K562 (cell line): Measurements from ENCODE around the gene SORBS2. TPM values are rescaled to one million over a fixed set of nuclear protein-coding genes. Genes with fewer than 3 reads are reported as not detected.

Experiments
- CCAR2 ChIP-seq: fragments of 200-400 bp; formaldehyde crosslinking; IDR thresholded peaks from 2 replicates; pipeline ENCODE4 v1.6.1; 2017; ENCODE audit warnings: mild to moderate bottlenecking, low read depth, low read length
- DACH1 ChIP-seq: fragments of 450-650 bp; IDR thresholded peaks from 2 replicates; pipeline ENCODE4 v1.6.1; 2018; ENCODE audit not compliant: partially characterized antibody
- FOXK2 ChIP-seq, 2 experiments: fragments of 450-650 bp; IDR thresholded peaks in 1 of 2; conservative IDR thresholded peaks in 1 of 2; 2 replicates each; pipeline ENCODE4 v1.6.1; 2016; ENCODE audit warnings: low read depth in 2 of 2, mild to moderate bottlenecking in 1 of 2
- GABPB1 ChIP-seq: sonication (generic); formaldehyde crosslinking; IDR thresholded peaks from 2 replicates; pipeline ENCODE4 v1.8.0; 2022; ENCODE audit warnings: mild to moderate bottlenecking, missing genetic modification reagents
- HDAC8 ChIP-seq: fragments of 450-650 bp; IDR thresholded peaks from 2 replicates; pipeline ENCODE4 v1.6.1; 2016; ENCODE audit warnings: mild to moderate bottlenecking, missing genetic modification characterization, moderate library complexity, missing compliant biosample characterization
- IRF2 ChIP-seq: sonication (generic); formaldehyde crosslinking; IDR thresholded peaks from 2 replicates; pipeline ENCODE4 v1.8.1; 2022; ENCODE audit warnings: mild to moderate bottlenecking, missing genetic modification reagents
- NFE2 ChIP-seq: IDR thresholded peaks from 2 replicates; pipeline ENCODE4 v1.6.1; 2014; ENCODE audit warnings: antibody characterized with exemption, low read depth
- NFIC ChIP-seq: fragments of 450-650 bp; IDR thresholded peaks from 2 replicates; pipeline ENCODE4 v1.6.1; 2017; ENCODE audit warnings: mild to moderate bottlenecking, inconsistent platforms
- NR2C1 ChIP-seq, 2 experiments: fragments of 450-650 bp; IDR thresholded peaks; 2 replicates each; pipeline ENCODE4 v1.6.1; 2017; ENCODE audit warnings: mild to moderate bottlenecking in 2 of 2, antibody characterized with exemption in 1 of 2, inconsistent platforms in 1 of 2, missing compliant biosample characterization in 1 of 2, missing genetic modification characterization in 1 of 2
- NR2F6 ChIP-seq: fragments of 450-650 bp; formaldehyde crosslinking; IDR thresholded peaks from 2 replicates; pipeline ENCODE4 v1.4.0; 2020; ENCODE audit warnings: mild to moderate bottlenecking
- POLR2B ChIP-seq: fragments of 450-650 bp; IDR thresholded peaks from 2 replicates; pipeline ENCODE4 v1.6.1; 2018; ENCODE audit warnings: low read depth; ENCODE audit not compliant: partially characterized antibody
- STAT5B ChIP-seq: fragments of 250-450 bp; sonication (Bioruptor Pico); IDR thresholded peaks from 2 replicates; pipeline ENCODE4 v1.8.0; 2021; ENCODE audit warnings: mild to moderate bottlenecking, inconsistent platforms
- SUPT5H ChIP-seq: fragments of 450-650 bp; IDR thresholded peaks from 2 replicates; pipeline ENCODE4 v1.6.1; 2016
- TCF7L2 ChIP-seq: fragments of 150-350 bp; IDR thresholded peaks from 2 replicates; pipeline ENCODE4 v1.6.1; 2016; ENCODE audit warnings: low read depth, mild to moderate bottlenecking, low read length, moderate library complexity
- TSC22D4 ChIP-seq: fragments of 450-650 bp; IDR thresholded peaks from 2 replicates; pipeline ENCODE4 v1.6.1; 2016; ENCODE audit warnings: missing genetic modification characterization, missing biosample characterization, control low read depth
- ZNF76 ChIP-seq: fragments of 250-450 bp; sonication (Bioruptor Pico); IDR thresholded peaks from 2 replicates; pipeline ENCODE4 v1.4.0; 2020; ENCODE audit warnings: mild to moderate bottlenecking, moderate library complexity, borderline replicate concordance
- polyA plus RNA-seq, 8 experiments: library from polyadenylated mRNA; depleted of rRNA in 4 of 8; stranded (reverse) in 5 of 8; unstranded in 3 of 8; fragments of >200 nt; fragmentation: Nextera tagmentation in 2 of 8; fragmentation: Illumina TruSeq in 1 of 8; extraction: Ambion mirVana in 2 of 8; extraction: Trizol in 1 of 8; gene quantifications; 2 replicates each; pipeline versions ENCODE4 v1.2.1 to v1.2.3, GENCODE V29; 2011 to 2014; ENCODE audit warnings: inconsistent platforms in 1 of 8, missing spikeins in 1 of 8
- total RNA-seq, 7 experiments: library from RNA; depleted of rRNA in 6 of 7; stranded (reverse); fragments of >200 nt in 6 of 7; fragmentation: Illumina TruSeq in 2 of 7; extraction: Trizol in 2 of 7; gene quantifications; 2 replicates each; pipeline versions ENCODE4 v1.2.1 to v1.2.3, GENCODE V29; 2011 to 2021; ENCODE audit warnings: low replicate concordance in 1 of 7
- TF ChIP-seq, protein P1 (sequence below): fragments of 450-650 bp; IDR thresholded peaks from 2 replicates; pipeline ENCODE4 v1.6.1; 2016; ENCODE audit warnings: missing biosample characterization, missing genetic modification characterization
- TF ChIP-seq, protein P2 (sequence below), 2 experiments: IDR thresholded peaks in 1 of 2; conservative IDR thresholded peaks in 1 of 2; 2 replicates each; pipeline ENCODE4 v1.6.1; 2016; ENCODE audit warnings: low read depth in 2 of 2, mild to moderate bottlenecking in 1 of 2, missing compliant biosample characterization in 1 of 2, missing genetic modification characterization in 1 of 2, moderate library complexity in 1 of 2
- TF ChIP-seq, protein P3 (sequence below): fragments of 450-650 bp; IDR thresholded peaks from 2 replicates; pipeline ENCODE4 v1.6.1; 2016
- TF ChIP-seq, protein P4 (sequence below): sonication (generic); IDR thresholded peaks from 2 replicates; pipeline ENCODE4 v1.6.1; 2016
- TF ChIP-seq, protein P5 (sequence below): sonication (generic); formaldehyde crosslinking; IDR thresholded peaks from 2 replicates; pipeline ENCODE4 v1.5.0; 2020; ENCODE audit warnings: missing genetic modification reagents

The SORBS2 gene
- total and polyA plus RNA-seq, 9 of the 15 experiments (the other 6 are each of a cell fraction or from before 2014, with no cell fraction given) = 0.29 TPM; not detected in 8

DNA sequence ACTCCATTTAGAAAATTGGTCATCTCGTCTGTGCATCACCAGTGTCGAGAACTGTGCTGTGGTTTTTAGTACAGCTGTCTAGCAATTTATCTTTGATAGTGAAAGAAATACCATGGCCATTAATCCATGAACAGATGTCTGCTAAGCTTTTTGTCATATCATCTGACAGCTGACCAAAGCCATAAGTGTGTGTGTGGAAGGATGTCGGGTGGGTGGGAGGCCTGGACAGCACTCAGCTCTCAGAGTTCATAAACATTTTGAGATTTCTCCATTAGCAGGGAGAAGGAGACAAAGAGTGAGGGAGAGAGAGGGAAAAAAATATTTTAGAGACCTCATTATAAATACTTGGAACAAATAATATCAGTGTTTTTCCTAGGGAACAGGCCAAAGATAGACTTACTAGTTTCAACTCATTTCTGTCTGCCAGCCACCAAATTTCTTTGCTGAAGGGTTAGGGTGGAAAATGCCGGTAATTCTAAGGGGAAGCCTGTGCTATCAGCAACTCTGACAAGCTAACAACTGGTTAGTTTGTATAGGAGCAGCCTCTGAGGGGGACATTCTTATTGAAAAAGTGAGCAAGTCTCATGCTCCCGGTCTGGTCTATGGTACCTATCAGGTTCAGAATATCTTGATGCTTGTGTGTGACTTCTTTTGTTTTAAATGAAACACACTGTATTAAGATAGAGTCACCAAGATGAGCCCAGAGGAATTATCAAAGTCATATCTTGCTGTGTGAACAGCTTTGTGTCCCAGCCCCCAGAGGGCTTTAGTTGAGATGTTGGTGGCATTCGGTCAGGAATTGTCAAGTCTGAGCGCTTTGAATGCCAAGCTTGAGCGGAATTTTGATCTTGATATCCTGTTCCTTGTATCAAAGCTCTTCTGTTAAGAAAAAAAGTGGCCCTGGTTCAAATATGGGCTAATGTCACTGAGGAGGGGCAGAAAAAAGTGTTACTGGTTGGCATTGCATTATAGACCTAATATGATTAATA lies 234.7 kb downstream of the SORBS2 start (continued):
- TF ChIP-seq, protein P1, sequence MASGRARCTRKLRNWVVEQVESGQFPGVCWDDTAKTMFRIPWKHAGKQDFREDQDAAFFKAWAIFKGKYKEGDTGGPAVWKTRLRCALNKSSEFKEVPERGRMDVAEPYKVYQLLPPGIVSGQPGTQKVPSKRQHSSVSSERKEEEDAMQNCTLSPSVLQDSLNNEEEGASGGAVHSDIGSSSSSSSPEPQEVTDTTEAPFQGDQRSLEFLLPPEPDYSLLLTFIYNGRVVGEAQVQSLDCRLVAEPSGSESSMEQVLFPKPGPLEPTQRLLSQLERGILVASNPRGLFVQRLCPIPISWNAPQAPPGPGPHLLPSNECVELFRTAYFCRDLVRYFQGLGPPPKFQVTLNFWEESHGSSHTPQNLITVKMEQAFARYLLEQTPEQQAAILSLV (tag) = no peak
- TF ChIP-seq, protein P2, sequence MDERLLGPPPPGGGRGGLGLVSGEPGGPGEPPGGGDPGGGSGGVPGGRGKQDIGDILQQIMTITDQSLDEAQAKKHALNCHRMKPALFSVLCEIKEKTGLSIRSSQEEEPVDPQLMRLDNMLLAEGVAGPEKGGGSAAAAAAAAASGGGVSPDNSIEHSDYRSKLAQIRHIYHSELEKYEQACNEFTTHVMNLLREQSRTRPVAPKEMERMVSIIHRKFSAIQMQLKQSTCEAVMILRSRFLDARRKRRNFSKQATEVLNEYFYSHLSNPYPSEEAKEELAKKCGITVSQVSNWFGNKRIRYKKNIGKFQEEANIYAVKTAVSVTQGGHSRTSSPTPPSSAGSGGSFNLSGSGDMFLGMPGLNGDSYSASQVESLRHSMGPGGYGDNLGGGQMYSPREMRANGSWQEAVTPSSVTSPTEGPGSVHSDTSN (CRISPR knock-in tag; IDR thresholded peaks at IDR 0.05; ENCODE audit: low read depth) = no peak
- TF ChIP-seq, protein P2 (tag; conservative IDR thresholded peaks at IDR 0.05; ENCODE audit: low read depth) = peak; percentile 74
- TF ChIP-seq POLR2B (no peak), ZNF76 (no peak), TSC22D4 (tag) (no peak), HDAC8 (tag) (no peak), GABPB1 (CRISPR knock-in tag) (no peak), STAT5B (CRISPR knock-in tag) (no peak), NR2F6 (CRISPR knock-in tag) (no peak), NR2C1 (IDR thresholded peaks at IDR 0.05) (no peak), NR2C1 (tag; IDR thresholded peaks at IDR 0.05) (no peak), TCF7L2 (no peak), FOXK2 (conservative IDR thresholded peaks at IDR 0.05 in 1 of 2, IDR thresholded peaks at IDR 0.05 in 1 of 2; ENCODE audit: low read depth in 2 of 2) (no peak), CCAR2 (no peak), DACH1 (no peak), IRF2 (CRISPR knock-in tag) (no peak), NFE2 (peak; percentile 42; the same call in 1 of the 2 replicates), SUPT5H (no peak), NFIC (no peak)
- TF ChIP-seq, protein P3, sequence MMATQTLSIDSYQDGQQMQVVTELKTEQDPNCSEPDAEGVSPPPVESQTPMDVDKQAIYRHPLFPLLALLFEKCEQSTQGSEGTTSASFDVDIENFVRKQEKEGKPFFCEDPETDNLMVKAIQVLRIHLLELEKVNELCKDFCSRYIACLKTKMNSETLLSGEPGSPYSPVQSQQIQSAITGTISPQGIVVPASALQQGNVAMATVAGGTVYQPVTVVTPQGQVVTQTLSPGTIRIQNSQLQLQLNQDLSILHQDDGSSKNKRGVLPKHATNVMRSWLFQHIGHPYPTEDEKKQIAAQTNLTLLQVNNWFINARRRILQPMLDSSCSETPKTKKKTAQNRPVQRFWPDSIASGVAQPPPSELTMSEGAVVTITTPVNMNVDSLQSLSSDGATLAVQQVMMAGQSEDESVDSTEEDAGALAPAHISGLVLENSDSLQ = peak; percentile 33; the same call in 1 of the 2 replicates
- TF ChIP-seq, protein P4, sequence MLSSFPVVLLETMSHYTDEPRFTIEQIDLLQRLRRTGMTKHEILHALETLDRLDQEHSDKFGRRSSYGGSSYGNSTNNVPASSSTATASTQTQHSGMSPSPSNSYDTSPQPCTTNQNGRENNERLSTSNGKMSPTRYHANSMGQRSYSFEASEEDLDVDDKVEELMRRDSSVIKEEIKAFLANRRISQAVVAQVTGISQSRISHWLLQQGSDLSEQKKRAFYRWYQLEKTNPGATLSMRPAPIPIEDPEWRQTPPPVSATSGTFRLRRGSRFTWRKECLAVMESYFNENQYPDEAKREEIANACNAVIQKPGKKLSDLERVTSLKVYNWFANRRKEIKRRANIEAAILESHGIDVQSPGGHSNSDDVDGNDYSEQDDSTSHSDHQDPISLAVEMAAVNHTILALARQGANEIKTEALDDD = no peak
- TF ChIP-seq, protein P5, sequence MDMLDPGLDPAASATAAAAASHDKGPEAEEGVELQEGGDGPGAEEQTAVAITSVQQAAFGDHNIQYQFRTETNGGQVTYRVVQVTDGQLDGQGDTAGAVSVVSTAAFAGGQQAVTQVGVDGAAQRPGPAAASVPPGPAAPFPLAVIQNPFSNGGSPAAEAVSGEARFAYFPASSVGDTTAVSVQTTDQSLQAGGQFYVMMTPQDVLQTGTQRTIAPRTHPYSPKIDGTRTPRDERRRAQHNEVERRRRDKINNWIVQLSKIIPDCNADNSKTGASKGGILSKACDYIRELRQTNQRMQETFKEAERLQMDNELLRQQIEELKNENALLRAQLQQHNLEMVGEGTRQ = no peak
